Panc1 (cell line): Measurements from ENCODE around the gene PPP1R8. TPM values are rescaled to one million over a fixed set of nuclear protein-coding genes. Genes with fewer than 3 reads are reported as not detected.
A peak's percentile ranks its signal among the peaks of the same experiment; 100 is the strongest.

ENCODE experiments used
- ATAC-seq: fragments of 200-7000 bp; cut with Tn5 transposase; 2 replicates; pipeline ENCODE4 v1.9.1; 2020; ENCODE audit warnings: mild to moderate bottlenecking, moderate library complexity
- BruUV-seq: library from RNA; stranded (reverse); fragments of 400-500 nt; replicated peaks from 2 replicates; lab custom pipeline; 2021; lab: Mats Ljungman, UMichigan
- CTCF ChIA-PET: fragments of 300-600 bp; sonication (Branson Sonifier 250); formaldehyde crosslinking; loops from one replicate; lab custom pipeline; 2022; ENCODE audit warnings: antibody characterized with exemption; lab: Charles Lee
- POLR2A ChIA-PET: fragments of 300-600 bp; sonication (Branson Sonifier 250); formaldehyde crosslinking; loops from one replicate; lab custom pipeline; 2022; ENCODE audit warnings: antibody characterized with exemption; lab: Charles Lee
- DNase-seq: peaks from one replicate; pipeline ENCODE4 v3.0.0-alpha.2; 2010; ENCODE audit warnings: low read depth, low spot score
- H3K27ac ChIP-seq: 2 replicates; pipeline ENCODE4 v1.5.1; 2011; ENCODE audit warnings: mild to moderate bottlenecking, low read length, inconsistent platforms
- H3K27me3 ChIP-seq: fragments of 200-500 bp; sonication (Bioruptor generic); 2 replicates; pipeline ENCODE4 v1.6.0; 2014; ENCODE audit warnings: low read length, inconsistent platforms; ENCODE audit not compliant: control insufficient read depth, insufficient read depth
- H3K36me3 ChIP-seq: fragments of 200-500 bp; sonication (Bioruptor generic); 2 replicates; pipeline ENCODE4 v1.5.1; 2014; ENCODE audit warnings: inconsistent platforms, mild to moderate bottlenecking, low read length, moderate library complexity; ENCODE audit not compliant: control insufficient read depth, insufficient read depth
- H3K4me1 ChIP-seq: 2 replicates; pipeline ENCODE4 v1.5.1; 2011; ENCODE audit warnings: inconsistent platforms, mild to moderate bottlenecking, low read length, moderate library complexity; ENCODE audit not compliant: control insufficient read depth, insufficient read depth
- H3K4me3 ChIP-seq, 2 experiments: 2 replicates each; pipeline ENCODE4 v1.5.1; 2011 to 2012; ENCODE audit warnings: low read depth in 2 of 2, low read length in 2 of 2, mild to moderate bottlenecking in 2 of 2, inconsistent platforms in 1 of 2, moderate library complexity in 1 of 2
- H3K9me3 ChIP-seq: fragments of 200-500 bp; sonication (Bioruptor generic); 2 replicates; pipeline ENCODE4 v1.5.1; 2014; ENCODE audit warnings: low read depth, mild to moderate bottlenecking, inconsistent platforms, low read length, moderate library complexity; ENCODE audit not compliant: control insufficient read depth, insufficient read depth
- CTCF ChIP-seq: fragments of 450-650 bp; IDR thresholded peaks from 2 replicates; pipeline ENCODE4 v1.5.1; 2017; ENCODE audit warnings: mild to moderate bottlenecking
- POLR2AphosphoS5 ChIP-seq: IDR thresholded peaks from 2 replicates; pipeline ENCODE4 v1.6.1; 2012; ENCODE audit warnings: mild to moderate bottlenecking, low read depth, low read length, moderate library complexity
- REST ChIP-seq, 2 experiments: IDR thresholded peaks; 2 replicates each; pipeline ENCODE4 v1.6.1; 2011 to 2012; ENCODE audit warnings: low read depth in 2 of 2, control low read depth in 1 of 2, low read length in 1 of 2, mild to moderate bottlenecking in 1 of 2, moderate library complexity in 1 of 2; ENCODE audit not compliant: insufficient read depth in 1 of 2
- SIN3A ChIP-seq: IDR thresholded peaks from 2 replicates; pipeline ENCODE4 v1.6.1; 2012; ENCODE audit warnings: low read depth, mild to moderate bottlenecking, low read length, moderate library complexity, borderline replicate concordance; ENCODE audit not compliant: insufficient read depth
- TCF7L2 ChIP-seq: IDR thresholded peaks from 2 replicates; pipeline ENCODE4 v1.6.1; 2011; ENCODE audit warnings: mild to moderate bottlenecking, low read depth, low read length, inconsistent platforms
- in situ Hi-C: cut with HindIII; loops from 2 replicates; pipeline ENCODE4 v1.10.0; 2016; ENCODE audit warnings: low sequenced_read_pairs, low pct_unique_long_range_greater_than_20kb
- intact Hi-C: fragments of 100-400 bp; cut with micrococcal nuclease; formaldehyde crosslinking; loops from one replicate; pipeline ENCODE4 v1.10.0; 2022; ENCODE audit not compliant: unreplicated experiment
- total RNA-seq: library from RNA; stranded (reverse); gene quantifications from one replicate; pipeline ENCODE4 v1.2.1, GENCODE V29; 2021; ENCODE audit not compliant: unreplicated experiment

PPP1R8 gene
- total RNA-seq, 1 experiment from 2014 or later, result 59.7 TPM

GRCh38 chr1:27868556-27868931 is 38.0 kb downstream of the PPP1R8 start:
- no TSS peak for BruUV-seq
- CTCF ChIA-PET, result no interaction called here
- in situ Hi-C loops, result no loop called here
- intact Hi-C loops, result no loop called here
- ATAC-seq, result no peak
- H3K9me3 ChIP-seq, result no peaks in the 10 kb centered on the region
- H3K4me1 ChIP-seq, result no peaks in the 10 kb centered on the region
- H3K27me3 ChIP-seq, result no peaks in the 10 kb centered on the region
- POLR2A ChIA-PET, result no interaction called here
- no peak overlapping the region for H3K27ac ChIP-seq
- no peak for TF ChIP-seq SIN3A
- TF ChIP-seq REST (IDR thresholded peaks at IDR 0.05; ENCODE audit: insufficient read depth in 1 of 2, low read depth in 2 of 2, low read length in 1 of 2), result no peak
- no peak overlapping the region for H3K4me3 ChIP-seq
- no peaks in the 10 kb centered on the region for H3K36me3 ChIP-seq
- DNase-seq, result no peak

- Histone ChIP-seq H3K4me1 (no peaks in the 10 kb centered on the region), H3K27me3 (no peaks in the 10 kb centered on the region), H3K4me3 (no peak overlapping the region), H3K27ac (no peak overlapping the region), H3K36me3 (no peaks in the 10 kb centered on the region), H3K9me3 (no peaks in the 10 kb centered on the region)
- in situ Hi-C loops, result no loop called here
- TF ChIP-seq TCF7L2, result no peak
- no peak for TF ChIP-seq REST (IDR thresholded peaks at IDR 0.05; ENCODE audit: insufficient read depth in 1 of 2, low read depth in 2 of 2, low read length in 1 of 2)
- TF ChIP-seq POLR2AphosphoS5, result no peak
- TF ChIP-seq CTCF, result no peak
- TF ChIP-seq SIN3A, result no peak
- CTCF ChIA-PET, result no interaction called here
- POLR2A ChIA-PET, result no interaction called here
- no TSS peak for BruUV-seq
- ATAC-seq, result 0 out of 2 replicates have a peak, but pooled peaks have one; percentile 17
- intact Hi-C loops, result no loop called here
- DNase-seq, result no peak
Measured at GRCh38 chr1:27868932-27869718, 38.5 kb downstream of the PPP1R8 start.
